GM19468 (cell line): ENCODE measurements around the gene PDXP.
"Not testable (repeated sequence)": the region's sequence is repeated elsewhere in the genome, so short reads cannot be mapped to it uniquely, and the experiment has no call there.

ENCODE experiments used
- ATAC-seq: cut with Tn5 transposase; IDR thresholded peaks from one replicate; pipeline ENCODE4 v1.9.1; 2021; ENCODE audit warnings: mild to moderate bottlenecking, moderate library complexity, moderate number of reproducible peaks; ENCODE audit not compliant: unreplicated experiment; ENCODE audit errors: extremely low read depth

The PDXP gene

GRCh38 chr22:37658133-37659065 lies at the start of gene PDXP:
PDXP (plus strand) TSS chr22:37658723; CDS start chr22:37658783, 60 bp downstream.
- peak; percentile 79 for ATAC-seq

- ATAC-seq, result no peak
Measured at GRCh38 chr22:37609240-37610152, 49.0 kb upstream of the PDXP start.

- not testable (repeated sequence) for ATAC-seq
Measured at GRCh38 chr22:37610153-37610475, 48.4 kb upstream of the PDXP start.

- no peak for ATAC-seq
Measured at GRCh38 chr22:37610480-37611129, 47.9 kb upstream of the PDXP start.

- no peak for ATAC-seq
Measured at GRCh38 chr22:37611207-37611606, 47.3 kb upstream of the PDXP start.

GRCh38 chr22:37616201-37617083 lies 42.1 kb upstream of the PDXP start:
- ATAC-seq, result no peak

- no peak for ATAC-seq
Measured at GRCh38 chr22:37617431-37617830, 41.1 kb upstream of the PDXP start.

- ATAC-seq, result no peak
Measured at GRCh38 chr22:37618072-37618656, 40.4 kb upstream of the PDXP start.

- ATAC-seq, result no peak
Measured at GRCh38 chr22:37618674-37619073, 39.8 kb upstream of the PDXP start.

- ATAC-seq, result no peak
Measured at GRCh38 chr22:37619991-37620390, 38.5 kb upstream of the PDXP start.

GRCh38 chr22:37621352-37621860 lies 37.1 kb upstream of the PDXP start:
- ATAC-seq, result no peak

GRCh38 chr22:37623075-37624016 lies 35.2 kb upstream of the PDXP start:
- no peak for ATAC-seq

GRCh38 chr22:37624017-37624365 lies 34.5 kb upstream of the PDXP start:
- no peak for ATAC-seq

- ATAC-seq, result no peak
Measured at GRCh38 chr22:37624876-37625275, 33.6 kb upstream of the PDXP start.

- no peak for ATAC-seq
Measured at GRCh38 chr22:37625737-37626136, 32.8 kb upstream of the PDXP start.

GRCh38 chr22:37626144-37626543 lies 32.4 kb upstream of the PDXP start:
- ATAC-seq, result no peak

- no peak for ATAC-seq
Measured at GRCh38 chr22:37626556-37627075, 31.9 kb upstream of the PDXP start.

- no peak for ATAC-seq
Measured at GRCh38 chr22:37627121-37627520, 31.4 kb upstream of the PDXP start.
